ENCODE results near the gene GOLGB1.
"Not testable (repeated sequence)": the region's sequence is repeated elsewhere in the genome, so short reads cannot be mapped to it uniquely, and the experiment has no call there.

The GOLGB1 gene

DNA sequence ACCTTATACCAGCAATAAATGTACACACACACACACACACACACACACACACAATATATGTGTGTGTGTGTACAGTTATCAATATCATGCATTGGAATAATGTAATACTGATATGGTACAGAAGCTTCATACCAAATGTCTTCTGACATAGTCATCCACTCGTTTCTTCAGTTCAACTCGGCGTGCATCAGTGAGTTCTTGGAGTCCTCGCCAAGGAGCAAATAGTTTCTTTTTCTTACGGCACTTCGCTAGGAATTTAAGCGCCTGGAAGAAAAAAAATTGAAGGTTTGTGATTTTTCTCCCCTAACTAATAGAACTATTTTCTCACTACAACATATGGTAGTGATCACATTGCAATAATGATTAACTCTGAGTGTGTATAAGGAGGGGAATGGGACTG lies 32.1 kb upstream of the GOLGB1 start:
- Histone ChIP-seq H3K27me3 (replicated peaks; ENCODE audit: control insufficient read depth, insufficient read depth, low read length) (no peaks in the 10 kb centered on the region), H3K36me3 (ENCODE audit: control insufficient read depth, insufficient read depth, low read length) (peaks cover 6% of the 10 kb centered on the region), H3K4me3 (replicated peaks; ENCODE audit: low read depth, low read length) (no peak overlapping the region)
- TF ChIP-seq, protein P1, sequence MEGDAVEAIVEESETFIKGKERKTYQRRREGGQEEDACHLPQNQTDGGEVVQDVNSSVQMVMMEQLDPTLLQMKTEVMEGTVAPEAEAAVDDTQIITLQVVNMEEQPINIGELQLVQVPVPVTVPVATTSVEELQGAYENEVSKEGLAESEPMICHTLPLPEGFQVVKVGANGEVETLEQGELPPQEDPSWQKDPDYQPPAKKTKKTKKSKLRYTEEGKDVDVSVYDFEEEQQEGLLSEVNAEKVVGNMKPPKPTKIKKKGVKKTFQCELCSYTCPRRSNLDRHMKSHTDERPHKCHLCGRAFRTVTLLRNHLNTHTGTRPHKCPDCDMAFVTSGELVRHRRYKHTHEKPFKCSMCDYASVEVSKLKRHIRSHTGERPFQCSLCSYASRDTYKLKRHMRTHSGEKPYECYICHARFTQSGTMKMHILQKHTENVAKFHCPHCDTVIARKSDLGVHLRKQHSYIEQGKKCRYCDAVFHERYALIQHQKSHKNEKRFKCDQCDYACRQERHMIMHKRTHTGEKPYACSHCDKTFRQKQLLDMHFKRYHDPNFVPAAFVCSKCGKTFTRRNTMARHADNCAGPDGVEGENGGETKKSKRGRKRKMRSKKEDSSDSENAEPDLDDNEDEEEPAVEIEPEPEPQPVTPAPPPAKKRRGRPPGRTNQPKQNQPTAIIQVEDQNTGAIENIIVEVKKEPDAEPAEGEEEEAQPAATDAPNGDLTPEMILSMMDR (IDR thresholded peaks at IDR 0.05; ENCODE audit: insufficient read depth, low read length, poor library complexity, severe bottlenecking) = no peak
- no peak for DNase-seq (ENCODE audit: extremely low read depth, insufficient read length)

DNA sequence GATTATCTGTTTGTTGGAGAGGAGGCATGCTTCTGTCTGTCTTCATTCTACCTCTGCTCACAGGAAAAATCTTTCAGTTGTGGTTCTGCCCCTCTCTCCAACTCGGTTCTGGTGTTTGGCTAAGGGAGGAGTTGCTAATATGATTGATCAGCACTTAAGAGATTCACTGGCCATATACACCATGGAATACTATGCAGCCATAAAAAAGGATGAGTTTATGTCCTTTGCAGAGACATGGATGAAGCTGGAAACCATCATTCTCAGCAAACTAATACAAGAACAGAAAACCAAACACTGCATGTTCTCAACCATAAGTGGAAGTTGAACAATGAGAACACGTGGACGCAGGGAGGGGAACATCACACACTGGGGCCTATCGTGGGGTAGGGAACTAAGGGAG lies 25.6 kb upstream of the GOLGB1 start:
- DNase-seq (ENCODE audit: extremely low read depth, insufficient read length); H3K4me3 ChIP-seq (replicated peaks; ENCODE audit: low read depth, low read length); H3K27me3 ChIP-seq (replicated peaks; ENCODE audit: control insufficient read depth, insufficient read depth, low read length); H3K36me3 ChIP-seq (ENCODE audit: control insufficient read depth, insufficient read depth, low read length): not testable (repeated sequence)

DNA sequence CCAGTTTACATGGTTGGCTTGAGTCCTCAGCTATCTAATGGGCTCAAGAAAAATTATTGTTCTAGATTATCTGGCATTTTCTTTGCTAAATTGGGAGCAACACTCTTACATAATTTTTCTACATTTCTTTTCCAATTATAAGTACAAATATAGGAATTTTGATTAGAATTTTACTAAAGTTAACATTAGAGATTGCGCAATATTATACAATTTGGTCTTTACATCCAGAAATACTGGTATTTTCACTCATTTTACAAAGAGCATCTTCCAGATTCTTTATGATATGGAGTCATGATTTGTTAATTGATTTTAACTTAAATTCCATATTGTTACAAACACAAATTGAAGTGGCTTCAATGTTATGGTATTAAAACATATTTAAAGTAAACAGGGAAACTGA lies 19.7 kb upstream of the GOLGB1 start:
- TF ChIP-seq, protein P1 (IDR thresholded peaks at IDR 0.05; ENCODE audit: insufficient read depth, low read length, poor library complexity, severe bottlenecking) = no peak
- Histone ChIP-seq H3K36me3 (ENCODE audit: control insufficient read depth, insufficient read depth, low read length) (peaks cover 5% of the 10 kb centered on the region), H3K4me3 (replicated peaks; ENCODE audit: low read depth, low read length) (no peak overlapping the region), H3K27me3 (replicated peaks; ENCODE audit: control insufficient read depth, insufficient read depth, low read length) (no peaks in the 10 kb centered on the region)
- DNase-seq (ENCODE audit: extremely low read depth, insufficient read length) = no peak

- peaks cover 5% of the 10 kb centered on the region for H3K36me3 ChIP-seq (ENCODE audit: control insufficient read depth, insufficient read depth, low read length)
- H3K27me3 ChIP-seq (replicated peaks; ENCODE audit: control insufficient read depth, insufficient read depth, low read length) = no peaks in the 10 kb centered on the region
- DNase-seq (ENCODE audit: extremely low read depth, insufficient read length) = no peak
- no peak overlapping the region for H3K4me3 ChIP-seq (replicated peaks; ENCODE audit: low read depth, low read length)
- TF ChIP-seq, protein P1 (IDR thresholded peaks at IDR 0.05; ENCODE audit: insufficient read depth, low read length, poor library complexity, severe bottlenecking) = no peak
These were observed 18.9 kb upstream of the GOLGB1 start for GRCh38 chr3:121768452-121768851.

DNA sequence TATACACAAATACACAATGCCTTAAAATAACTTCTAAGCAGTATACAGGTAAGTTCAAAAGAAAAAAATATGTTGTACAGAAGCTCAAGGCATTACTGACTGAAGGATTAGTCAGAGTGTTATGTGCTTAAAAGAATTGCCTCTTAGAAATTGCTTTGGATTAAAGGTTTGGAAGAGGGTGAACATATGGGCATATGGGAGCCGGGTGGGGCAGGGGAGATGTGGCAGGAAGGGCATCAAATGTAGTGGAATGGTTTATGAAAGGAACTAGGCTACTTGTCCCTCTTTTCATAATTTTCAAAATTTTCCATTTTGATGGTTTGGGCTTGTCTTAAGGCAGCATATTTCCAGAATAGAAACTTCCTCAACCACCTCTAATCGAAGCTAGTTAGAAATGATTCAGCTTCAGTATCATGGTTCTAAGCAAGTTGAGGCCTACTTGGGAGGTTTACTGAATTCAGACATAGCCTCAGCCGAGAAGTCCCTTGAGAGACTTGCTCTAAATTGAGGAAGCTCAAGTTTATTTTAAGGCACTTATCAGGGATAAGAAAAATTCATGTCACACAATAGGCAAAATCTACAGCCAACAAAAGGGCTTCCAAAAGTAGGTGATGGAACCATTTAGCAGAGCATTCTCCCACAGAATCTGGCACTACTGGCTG lies 10.1 kb upstream of the GOLGB1 start:
- Histone ChIP-seq H3K27me3 (replicated peaks; ENCODE audit: control insufficient read depth, insufficient read depth, low read length) (no peaks in the 10 kb centered on the region), H3K4me3 (replicated peaks; ENCODE audit: low read depth, low read length) (no peak overlapping the region), H3K36me3 (ENCODE audit: control insufficient read depth, insufficient read depth, low read length) (no peaks in the 10 kb centered on the region)
- TF ChIP-seq, protein P1 (IDR thresholded peaks at IDR 0.05; ENCODE audit: insufficient read depth, low read length, poor library complexity, severe bottlenecking) = no peak
- no peak for DNase-seq (ENCODE audit: extremely low read depth, insufficient read length)

GRCh38 chr3:121758727-121759450 lies 9.3 kb upstream of the GOLGB1 start:
- Histone ChIP-seq H3K4me3 (replicated peaks; ENCODE audit: low read depth, low read length) (no peak overlapping the region), H3K27me3 (replicated peaks; ENCODE audit: control insufficient read depth, insufficient read depth, low read length) (no peaks in the 10 kb centered on the region), H3K36me3 (ENCODE audit: control insufficient read depth, insufficient read depth, low read length) (no peaks in the 10 kb centered on the region)
- DNase-seq (ENCODE audit: extremely low read depth, insufficient read length) = no peak
- TF ChIP-seq, protein P1 (IDR thresholded peaks at IDR 0.05; ENCODE audit: insufficient read depth, low read length, poor library complexity, severe bottlenecking) = no peak
